Fibroblast of mammary gland (primary cell): ENCODE measurements around the gene SH3BP2.

Experiments used
- DNase-seq: peaks from one replicate; pipeline ENCODE4 v3.0.0-alpha.2; 2010; ENCODE audit warnings: low read depth
- H3K4me3 ChIP-seq: 2 replicates; pipeline ENCODE4 v1.5.1; 2011; ENCODE audit warnings: low read depth, mild to moderate bottlenecking, low read length, moderate library complexity; ENCODE audit not compliant: control insufficient read depth
- TF ChIP-seq, protein P1 (sequence below): conservative IDR thresholded peaks from 2 replicates; pipeline ENCODE4 v1.5.1; 2011; ENCODE audit warnings: low read depth, low read length, inconsistent platforms; ENCODE audit not compliant: control insufficient read depth, insufficient read depth

Gene SH3BP2

DNA sequence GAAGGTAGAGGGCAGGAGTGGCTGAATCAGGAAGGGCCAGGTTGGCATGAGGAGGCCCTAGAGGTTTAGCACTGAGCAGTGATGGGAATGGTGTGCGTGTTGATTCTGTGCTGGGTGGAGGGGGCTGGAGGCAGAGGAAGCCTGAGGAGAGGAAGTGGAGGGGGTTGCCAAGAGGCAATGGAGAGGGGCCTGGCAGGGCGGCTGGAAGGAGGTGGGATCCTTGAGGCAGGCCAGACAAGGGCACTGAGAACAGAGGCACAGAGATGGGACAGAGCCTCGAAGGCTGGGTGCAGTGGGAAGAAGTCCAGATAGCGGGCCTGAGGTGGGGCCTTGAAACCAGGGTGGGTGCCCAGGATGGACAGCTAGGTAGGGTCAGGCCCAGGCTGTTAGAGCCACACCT is 24.3 kb downstream of the SH3BP2 start:
- no peak overlapping the region for H3K4me3 ChIP-seq
- TF ChIP-seq, protein P1, sequence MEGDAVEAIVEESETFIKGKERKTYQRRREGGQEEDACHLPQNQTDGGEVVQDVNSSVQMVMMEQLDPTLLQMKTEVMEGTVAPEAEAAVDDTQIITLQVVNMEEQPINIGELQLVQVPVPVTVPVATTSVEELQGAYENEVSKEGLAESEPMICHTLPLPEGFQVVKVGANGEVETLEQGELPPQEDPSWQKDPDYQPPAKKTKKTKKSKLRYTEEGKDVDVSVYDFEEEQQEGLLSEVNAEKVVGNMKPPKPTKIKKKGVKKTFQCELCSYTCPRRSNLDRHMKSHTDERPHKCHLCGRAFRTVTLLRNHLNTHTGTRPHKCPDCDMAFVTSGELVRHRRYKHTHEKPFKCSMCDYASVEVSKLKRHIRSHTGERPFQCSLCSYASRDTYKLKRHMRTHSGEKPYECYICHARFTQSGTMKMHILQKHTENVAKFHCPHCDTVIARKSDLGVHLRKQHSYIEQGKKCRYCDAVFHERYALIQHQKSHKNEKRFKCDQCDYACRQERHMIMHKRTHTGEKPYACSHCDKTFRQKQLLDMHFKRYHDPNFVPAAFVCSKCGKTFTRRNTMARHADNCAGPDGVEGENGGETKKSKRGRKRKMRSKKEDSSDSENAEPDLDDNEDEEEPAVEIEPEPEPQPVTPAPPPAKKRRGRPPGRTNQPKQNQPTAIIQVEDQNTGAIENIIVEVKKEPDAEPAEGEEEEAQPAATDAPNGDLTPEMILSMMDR, result no peak
- DNase-seq, result no peak

- no peak for DNase-seq
- H3K4me3 ChIP-seq, result peak overlapping the region; percentile 37
- TF ChIP-seq, protein P1, result no peak
These were observed 24.9 kb downstream of the SH3BP2 start for GRCh38 chr4:2817701-2818350.

DNA sequence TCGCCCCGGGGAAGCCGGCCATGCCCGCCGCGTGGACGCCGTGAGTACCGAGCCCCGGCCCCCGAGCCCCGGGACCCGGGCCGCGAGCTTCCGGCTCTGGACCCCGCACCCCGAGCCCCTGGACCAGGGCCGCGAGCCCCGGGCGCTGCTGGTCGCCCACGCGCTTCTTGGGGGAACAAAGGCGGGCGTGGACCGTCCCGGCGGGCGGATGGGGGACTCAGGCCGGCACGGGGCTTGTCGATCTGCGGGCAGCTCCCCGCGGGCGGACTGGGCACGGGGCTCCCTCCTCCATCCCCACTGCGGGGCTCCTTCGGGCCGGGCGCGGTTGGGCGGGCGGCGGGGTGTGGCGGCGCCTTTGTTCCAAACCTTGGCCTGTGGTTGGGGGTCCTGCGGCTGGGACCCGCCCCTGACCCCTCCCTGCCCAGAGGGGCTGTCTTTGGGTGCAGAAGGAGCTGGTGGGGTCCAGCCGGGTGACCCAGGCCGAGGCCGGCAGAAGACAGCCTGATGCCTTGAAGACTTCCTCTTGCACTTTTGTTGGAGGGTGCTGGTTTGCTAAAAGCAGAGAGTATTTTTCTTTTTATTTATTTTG is 25.6 kb downstream of the SH3BP2 start:
- no peak for DNase-seq
- TF ChIP-seq, protein P1, result no peak
- H3K4me3 ChIP-seq, result peak overlapping the region; percentile 34

GRCh38 chr4:2819244-2820215 is 26.6 kb downstream of the SH3BP2 start:
- H3K4me3 ChIP-seq, result no peak overlapping the region
- DNase-seq, result no peak
- TF ChIP-seq, protein P1, result no peak

- DNase-seq, result no peak
- H3K4me3 ChIP-seq, result no peak overlapping the region
- TF ChIP-seq, protein P1, result no peak
These were observed 27.5 kb downstream of the SH3BP2 start for GRCh38 chr4:2820216-2820982.
